Activated CD4-positive, alpha-beta T cell treated with anti-CD3 and anti-CD28 coated beads for 1 hour (primary cell): Measurements from ENCODE around the gene KCNK7.
A peak's percentile ranks its signal among the peaks of the same experiment; 100 is the strongest.

Experiments
- DNase-seq: peaks from one replicate; pipeline ENCODE4 v3.0.0-alpha.2; 2020

The KCNK7 gene

DNA sequence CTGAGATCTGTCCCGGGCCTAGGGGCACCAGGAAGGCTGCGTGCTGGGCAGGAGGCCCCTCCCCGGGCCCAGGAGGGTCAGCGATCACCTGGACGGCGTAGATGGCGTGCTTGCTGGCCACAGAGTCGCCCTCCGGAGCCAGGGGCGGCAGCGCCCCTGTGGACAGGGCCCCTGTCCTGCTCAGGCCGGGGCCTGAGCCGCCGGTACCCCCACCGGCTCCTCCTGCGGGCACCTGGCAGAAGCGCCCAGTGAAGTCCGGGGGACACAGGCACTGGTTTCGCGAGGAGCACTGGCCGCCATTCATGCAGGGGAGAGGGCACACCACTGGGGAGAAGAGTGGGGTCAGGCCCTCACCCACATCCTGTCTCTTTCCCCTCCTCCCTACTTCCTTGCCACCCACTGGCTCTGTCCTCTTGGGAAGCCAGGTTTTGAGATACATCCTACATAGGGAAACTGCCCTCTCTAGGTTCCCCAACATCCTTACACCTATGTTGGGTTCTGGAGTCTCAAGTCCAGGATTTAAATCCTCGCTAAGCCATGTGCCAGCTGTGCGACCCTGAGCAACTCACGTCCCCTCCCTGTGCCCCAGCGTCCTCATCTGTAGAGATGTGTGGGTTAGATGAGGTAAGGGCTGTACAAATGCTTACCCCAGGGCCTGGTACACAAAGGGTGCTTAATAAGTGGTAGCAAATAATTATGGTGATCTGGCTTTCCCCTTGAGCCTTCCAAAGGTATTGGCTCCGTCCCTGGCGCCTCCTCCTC, 41.4 kb downstream of the KCNK7 start:
- no peak for DNase-seq

DNA sequence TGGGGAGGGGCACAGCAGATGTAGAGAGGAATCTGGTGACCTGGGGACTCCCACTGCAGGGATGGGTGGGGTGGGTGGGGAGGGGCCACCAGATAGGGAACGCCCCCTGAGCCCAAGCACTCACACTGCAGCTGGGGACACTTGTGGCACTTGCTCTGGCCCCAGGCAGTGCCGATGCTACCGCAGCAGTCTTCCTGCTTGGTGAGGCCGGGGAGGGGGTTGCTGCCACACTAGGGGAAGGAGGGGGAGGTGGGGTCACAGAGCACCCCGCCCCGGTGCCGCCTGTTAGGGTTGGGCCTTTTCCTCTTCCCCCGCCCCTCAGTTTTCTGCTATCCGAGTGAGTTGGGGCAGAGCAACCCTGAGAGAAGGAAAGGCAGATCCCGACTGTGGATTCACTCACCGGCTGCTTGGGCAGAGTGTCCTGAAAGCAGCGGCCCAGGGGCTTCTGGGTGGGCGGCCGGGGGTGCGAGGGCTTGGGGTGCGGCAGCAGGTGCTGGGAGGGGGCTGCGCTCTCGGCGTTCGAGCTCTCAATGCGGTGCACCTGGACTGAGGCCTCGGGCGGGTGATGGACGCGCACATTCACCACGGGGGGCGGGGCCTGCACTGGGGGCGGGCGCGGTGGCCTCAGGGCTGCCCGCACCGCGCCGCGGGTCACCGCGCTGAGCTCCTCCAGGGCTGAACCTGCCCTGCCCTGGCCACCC, 42.1 kb downstream of the KCNK7 start:
- peak; percentile 58 for DNase-seq

DNA sequence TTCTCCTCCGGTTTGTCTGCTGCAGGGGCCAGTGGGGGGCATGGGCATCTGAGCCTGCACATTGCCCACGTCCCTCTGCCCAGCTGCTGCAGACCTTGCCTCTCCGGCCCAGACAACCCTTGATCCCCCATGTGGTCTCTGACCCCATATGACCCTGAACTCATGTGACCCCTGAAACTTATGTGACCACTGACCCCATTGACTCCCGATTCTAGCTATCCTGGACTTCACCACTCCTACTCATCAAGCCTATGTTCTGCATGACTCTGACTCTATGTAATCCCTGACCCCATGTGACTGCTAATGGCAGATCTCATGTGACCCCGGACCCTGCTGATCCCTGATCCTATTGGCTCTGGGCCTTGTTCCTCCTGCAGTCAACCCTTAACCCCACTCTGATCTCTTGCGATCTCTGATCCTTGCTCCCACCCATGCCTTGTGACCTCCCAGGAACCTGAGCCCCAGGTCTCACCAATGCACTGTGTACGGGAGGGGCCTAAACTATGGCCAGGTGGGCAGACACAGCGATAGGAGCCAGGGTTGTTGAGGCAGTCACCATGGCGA, 43.1 kb downstream of the KCNK7 start:
- DNase-seq, result no peak

DNA sequence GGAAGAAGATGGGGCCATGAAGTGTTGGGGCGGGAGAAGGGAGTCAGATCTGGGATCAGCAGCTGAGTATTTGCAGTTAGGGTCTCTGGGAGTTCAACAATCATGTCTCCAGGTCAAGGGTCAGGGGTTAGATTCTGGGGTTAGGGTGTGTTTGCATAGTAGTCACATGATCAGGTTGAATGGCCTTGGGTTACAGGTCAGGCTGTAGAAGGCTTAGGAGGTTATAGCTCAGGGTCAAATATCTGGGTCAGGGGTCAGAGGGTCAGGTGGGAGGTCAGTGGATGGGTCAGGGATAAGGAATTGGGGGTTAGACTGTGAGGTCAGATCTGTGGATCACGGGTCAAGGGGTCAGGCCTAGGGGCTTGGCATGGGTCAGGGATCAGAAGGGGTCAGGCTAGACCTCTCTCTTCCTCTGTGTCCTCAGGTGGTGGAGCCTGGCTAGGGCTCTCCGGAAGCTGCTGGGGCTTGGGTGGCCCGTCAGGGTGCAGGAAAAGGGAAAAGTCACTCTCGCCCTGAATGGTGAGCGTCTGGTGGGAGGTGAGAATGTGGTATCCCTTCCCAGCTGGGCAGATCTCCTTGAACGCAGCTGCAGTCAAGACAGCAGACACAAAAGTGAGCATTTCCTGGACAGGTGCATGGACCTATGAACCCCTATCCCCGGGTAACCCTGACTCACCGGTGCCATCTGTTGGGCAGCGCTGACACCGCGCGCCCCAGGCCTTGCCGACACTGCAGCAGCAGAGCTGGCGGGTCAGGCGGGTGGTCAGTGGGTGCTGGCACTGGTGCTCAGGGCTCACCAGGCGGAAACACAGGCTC, 43.8 kb downstream of the KCNK7 start:
- no peak for DNase-seq

DNA sequence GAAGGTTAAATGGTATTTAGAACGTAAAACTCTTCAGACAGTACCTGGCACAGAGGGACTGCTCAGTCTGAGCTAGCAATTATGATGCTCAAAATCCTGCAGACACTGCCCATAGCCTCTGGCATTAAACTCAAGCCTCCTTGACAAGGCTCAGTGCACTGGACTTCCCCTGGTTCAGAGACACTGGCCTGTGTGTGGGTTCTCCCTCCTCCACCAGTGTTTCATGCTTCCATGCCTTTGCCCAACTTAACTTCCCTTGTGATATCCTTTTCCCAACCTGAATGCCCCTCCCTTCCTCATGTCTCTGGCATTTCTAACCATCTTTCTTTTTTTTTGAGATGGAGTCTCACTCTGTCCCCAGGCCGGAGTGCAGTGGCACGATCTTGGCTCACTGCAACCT, 46.5 kb downstream of the KCNK7 start:
- no peak for DNase-seq

DNA sequence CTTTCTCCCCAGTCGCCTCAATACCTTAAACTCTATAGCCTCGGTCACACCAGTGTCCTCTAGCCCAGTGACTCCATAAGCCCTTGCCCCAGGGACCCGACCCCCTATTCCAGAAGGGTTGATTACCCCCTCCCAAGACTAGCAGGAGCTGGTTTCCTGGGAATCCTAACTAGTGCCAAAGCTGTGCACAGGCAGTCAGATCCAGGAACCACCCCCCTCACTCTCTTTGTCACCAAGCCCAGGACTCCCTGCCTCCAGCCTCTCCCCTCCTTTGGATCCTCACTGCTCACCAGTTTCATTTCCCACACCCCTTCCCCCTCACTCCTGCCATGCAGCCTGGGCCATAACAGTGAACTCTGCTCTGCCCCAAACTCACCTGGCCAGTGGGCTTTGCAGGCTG, 47.2 kb downstream of the KCNK7 start:
- no peak for DNase-seq

DNA sequence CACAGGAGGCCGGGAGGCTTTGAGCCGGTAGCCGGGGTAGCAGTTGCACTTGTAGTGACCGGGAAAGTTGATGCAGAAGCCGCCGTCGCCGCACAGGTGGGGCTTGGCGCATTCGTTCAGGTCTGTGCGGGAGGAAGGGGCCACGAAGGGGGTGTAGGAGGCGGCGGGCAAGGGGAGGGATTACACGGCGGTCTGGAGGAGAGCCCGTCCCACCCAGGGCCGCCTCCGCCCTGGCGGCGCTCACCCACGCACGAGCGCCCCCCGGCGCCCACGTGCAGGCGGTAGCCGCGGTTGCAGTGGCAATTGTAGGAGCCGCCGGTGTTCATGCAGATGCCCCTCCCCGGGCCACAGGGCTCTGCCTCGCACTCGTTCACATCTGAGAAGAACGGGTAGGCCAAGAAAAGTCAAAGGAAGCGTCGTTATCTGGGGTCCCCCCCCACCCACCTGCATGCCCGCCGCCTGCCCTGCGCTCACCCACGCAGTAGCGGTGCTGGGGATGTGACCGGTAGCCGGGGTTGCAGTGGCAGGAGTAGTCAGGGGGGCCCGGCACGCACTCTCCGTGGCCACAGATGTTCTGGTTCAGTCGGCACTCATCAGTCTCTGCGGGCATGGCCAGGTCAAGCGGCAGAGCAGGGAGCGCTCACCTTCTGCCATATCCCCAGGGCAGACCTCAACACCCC, 48.0 kb downstream of the KCNK7 start:
- no peak for DNase-seq

DNA sequence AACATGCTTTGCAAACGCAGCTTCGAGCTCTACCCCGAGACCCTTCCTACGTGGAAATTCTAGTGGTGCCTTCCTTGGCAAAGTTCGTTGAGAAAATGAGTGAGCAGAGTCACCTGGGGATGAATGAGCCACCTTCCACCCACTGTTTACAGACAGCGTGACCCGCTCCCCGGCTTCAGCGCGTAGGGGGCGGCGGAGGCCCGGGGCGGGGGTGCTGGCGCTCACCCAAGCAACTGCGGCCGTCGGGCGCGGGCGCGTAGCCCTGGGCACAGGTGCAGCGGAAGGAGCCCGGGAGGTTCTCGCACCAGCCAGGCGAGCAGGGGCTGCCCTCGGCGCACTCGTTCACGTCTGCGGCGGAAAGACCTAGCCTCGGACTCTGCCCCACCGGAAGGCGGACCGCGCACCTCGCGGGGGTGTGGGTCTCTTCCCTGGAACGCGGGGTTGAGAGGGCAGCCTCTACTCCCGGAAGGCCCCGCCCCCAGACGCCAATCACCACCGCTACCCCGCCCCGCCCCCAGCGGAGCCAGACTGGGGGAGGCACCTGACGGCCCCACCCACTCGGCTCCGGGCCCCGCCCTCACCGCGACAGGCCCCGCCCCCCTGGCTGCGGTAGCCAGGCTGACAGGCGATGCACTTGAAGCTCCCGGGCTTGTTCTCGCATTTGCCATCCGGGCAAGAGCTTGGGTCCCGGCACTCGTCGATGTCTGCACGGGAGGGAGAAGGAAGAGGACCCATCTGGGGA, 49.2 kb downstream of the KCNK7 start:
- DNase-seq, result peak; percentile 97

DNA sequence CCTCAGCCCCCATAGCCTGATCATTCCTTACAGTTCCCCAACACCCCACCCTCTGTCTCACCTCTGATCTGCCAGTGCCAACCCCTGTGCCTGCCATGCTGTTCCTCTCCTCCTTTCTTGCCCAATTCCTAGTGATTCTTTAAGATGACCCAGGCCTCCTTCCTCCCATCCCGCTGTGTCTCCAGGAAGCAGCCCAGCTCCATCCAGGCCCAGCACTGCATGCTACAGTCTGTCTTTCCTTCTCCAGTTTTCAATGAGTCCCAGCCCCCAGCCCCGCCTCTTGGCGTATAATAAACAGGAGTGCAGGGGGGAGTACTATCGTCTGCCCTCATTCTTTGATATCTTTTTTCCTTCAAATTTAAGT, 49.8 kb downstream of the KCNK7 start:
- no peak for DNase-seq
